Measurements from ENCODE around the gene HLA-DPA1. TPM values are rescaled to one million over a fixed set of nuclear protein-coding genes. Genes with fewer than 3 reads are reported as not detected.

HLA-DPA1 gene
- total and polyA plus RNA-seq, 7 donors: 10.7 to 52.6 (median 13.8) TPM

DNA sequence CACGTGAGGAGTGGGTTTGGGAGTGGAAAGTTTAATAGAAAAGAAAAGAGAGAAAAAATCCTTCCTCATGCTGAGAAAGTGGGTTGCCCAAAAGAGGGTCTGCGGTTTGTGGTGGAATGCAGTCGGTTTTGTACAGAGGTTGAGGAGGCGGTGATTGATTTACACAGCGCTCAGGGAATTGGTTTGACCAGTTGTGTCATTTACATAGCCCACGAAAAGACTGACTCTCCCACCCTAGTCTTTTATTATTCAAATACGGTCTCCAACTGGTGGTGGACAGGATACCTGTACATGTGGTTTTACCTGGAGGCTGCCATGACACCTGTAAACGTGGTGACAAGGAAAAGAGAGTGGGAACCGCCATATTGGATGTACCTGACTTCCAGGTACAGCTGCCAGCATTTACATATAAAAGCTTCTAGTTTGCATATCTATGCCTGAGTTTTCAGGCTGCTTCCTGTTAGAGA lies 44.4 kb upstream of the HLA-DPA1 start:
- DNase-seq (no peak), ATAC-seq (no peak)
- Histone ChIP-seq H3K4me3 (no peak overlapping the region), H3K4me1 (no peaks in the 10 kb centered on the region), H3K27me3 (ENCODE audit: insufficient read depth in 3 of 3, low read length in 2 of 3) (peaks cover 0 to 51% (median 8%) of the 10 kb centered on the region in 3 donors), H3K36me3 (ENCODE audit: insufficient read depth in 1 of 2, low read depth in 1 of 2) (no peaks in the 10 kb centered on the region), H3K9me3 (no peaks in the 10 kb centered on the region), H3K27ac (no peak overlapping the region)
- WGBS, 3 donors: 8 to 10% (median 10%) methylated on average over 9 of the region's 9 CpGs
- TF ChIP-seq, protein P1, sequence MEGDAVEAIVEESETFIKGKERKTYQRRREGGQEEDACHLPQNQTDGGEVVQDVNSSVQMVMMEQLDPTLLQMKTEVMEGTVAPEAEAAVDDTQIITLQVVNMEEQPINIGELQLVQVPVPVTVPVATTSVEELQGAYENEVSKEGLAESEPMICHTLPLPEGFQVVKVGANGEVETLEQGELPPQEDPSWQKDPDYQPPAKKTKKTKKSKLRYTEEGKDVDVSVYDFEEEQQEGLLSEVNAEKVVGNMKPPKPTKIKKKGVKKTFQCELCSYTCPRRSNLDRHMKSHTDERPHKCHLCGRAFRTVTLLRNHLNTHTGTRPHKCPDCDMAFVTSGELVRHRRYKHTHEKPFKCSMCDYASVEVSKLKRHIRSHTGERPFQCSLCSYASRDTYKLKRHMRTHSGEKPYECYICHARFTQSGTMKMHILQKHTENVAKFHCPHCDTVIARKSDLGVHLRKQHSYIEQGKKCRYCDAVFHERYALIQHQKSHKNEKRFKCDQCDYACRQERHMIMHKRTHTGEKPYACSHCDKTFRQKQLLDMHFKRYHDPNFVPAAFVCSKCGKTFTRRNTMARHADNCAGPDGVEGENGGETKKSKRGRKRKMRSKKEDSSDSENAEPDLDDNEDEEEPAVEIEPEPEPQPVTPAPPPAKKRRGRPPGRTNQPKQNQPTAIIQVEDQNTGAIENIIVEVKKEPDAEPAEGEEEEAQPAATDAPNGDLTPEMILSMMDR (IDR thresholded peaks at IDR 0.05): no peak
- intact Hi-C loops (cut with DNase I): loop anchor here (1.0 to 5.0 kb wide), 2 partner anchors 129 to 130 kb away; no protein-coding TSS in a partner anchor

DNA sequence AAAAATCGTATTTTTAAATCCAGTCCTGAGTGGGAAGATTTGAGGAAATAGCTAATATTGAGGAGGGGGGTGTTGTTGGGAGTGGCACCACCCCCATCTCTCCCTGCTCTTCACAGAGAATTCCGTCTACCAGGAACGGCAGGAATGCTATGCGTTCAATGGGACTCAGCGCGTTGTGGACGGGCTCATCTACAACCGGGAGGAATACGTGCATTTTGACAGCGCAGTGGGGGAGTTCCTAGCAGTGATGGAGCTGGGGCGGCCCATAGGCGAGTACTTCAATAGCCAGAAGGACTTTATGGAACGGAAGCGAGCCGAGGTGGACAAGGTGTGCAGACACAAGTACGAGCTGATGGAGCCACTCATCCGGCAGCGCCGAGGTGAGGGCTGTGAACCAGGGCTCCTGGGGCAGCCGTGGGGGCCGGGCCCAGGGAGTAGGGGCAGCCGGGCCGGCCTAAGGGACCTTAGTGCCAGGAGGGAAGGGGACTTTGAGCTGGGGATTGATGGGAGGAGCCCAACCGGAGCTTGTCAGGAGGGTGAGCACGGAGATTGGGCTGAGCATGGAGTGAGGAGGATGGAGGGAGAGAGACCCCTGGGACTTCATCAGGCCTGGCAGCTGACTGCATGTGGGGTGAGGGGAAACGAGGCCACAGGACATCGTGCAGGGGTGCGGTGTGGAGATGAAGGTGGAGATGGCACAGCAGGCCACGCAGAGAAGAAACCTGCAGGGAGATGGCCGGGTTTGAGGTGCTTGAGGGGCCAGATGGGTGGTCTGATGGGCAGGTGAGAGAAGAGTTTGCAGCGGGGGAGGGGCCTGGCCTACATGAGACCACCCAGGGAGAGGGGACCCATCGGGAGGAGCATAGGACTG lies 43.6 kb upstream of the HLA-DPA1 start:
- Histone ChIP-seq H3K4me3 (no peak overlapping the region), H3K4me1 (no peaks in the 10 kb centered on the region), H3K27me3 (ENCODE audit: insufficient read depth in 3 of 3, low read length in 2 of 3) (peaks cover 0 to 58% (median 8%) of the 10 kb centered on the region in 3 donors), H3K9me3 (no peaks in the 10 kb centered on the region), H3K27ac (no peak overlapping the region), H3K36me3 (ENCODE audit: insufficient read depth in 1 of 2, low read depth in 1 of 2) (no peaks in the 10 kb centered on the region)
- intact Hi-C loops (cut with DNase I): loop anchor here in 1 of 2 donors (5.0 kb wide), 1 partner anchor 130 kb away; no protein-coding TSS in a partner anchor
- TF ChIP-seq, protein P1 (IDR thresholded peaks at IDR 0.05): no peak
- 2 to 4% (median 3%) methylated on average over 32 of the region's 32 CpGs for WGBS, 3 donors
- ATAC-seq (peak in 1 of 4 donors; percentile 16), DNase-seq (no peak)

DNA sequence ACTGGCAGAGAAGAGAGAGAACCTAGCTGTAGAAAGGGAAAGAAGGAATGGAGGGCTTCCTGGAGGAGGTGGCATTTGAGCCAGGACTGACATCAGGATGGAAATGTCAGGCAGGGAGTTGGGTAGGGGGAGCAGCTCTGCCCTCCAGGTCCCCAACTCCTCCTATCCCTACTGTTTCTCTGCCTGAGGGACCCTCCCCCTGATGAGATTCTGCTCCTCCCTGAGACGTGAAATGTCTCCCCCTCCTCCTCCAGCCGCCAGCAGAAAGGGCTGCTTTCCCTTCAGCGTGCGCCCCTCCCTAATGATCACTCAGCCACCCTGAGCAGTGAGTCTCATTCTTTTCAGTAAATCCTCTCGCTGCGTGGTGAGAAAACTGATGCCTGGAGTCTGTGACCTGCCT lies 43.0 kb upstream of the HLA-DPA1 start:
- intact Hi-C loops (cut with DNase I): loop anchor here in 1 of 2 donors (5.0 kb wide), 1 partner anchor 131 kb away; no protein-coding TSS in a partner anchor
- 2% methylated on average over 6 of the region's 6 CpGs for WGBS, 3 donors

DNA sequence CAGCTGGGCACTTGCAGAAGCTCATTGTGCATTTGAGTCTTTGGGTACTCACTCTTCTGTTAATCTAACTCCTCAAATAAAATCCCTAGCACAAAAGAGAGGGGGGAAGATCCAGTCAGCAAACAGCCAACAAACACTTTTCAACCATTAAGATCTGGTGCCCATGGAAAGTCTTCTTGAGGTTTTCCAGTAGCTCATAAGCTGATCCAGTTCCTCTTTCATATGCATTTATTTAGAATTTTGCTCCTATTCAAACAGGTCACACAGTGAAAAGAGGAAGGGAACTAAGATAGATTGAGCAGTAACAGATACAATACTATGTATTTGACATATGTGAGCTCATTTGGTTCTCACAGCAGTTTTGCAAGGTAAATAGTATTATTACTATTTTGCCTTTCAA lies 41.0 kb upstream of the HLA-DPA1 start:
- H3K27ac ChIP-seq: no peak overlapping the region
- TF ChIP-seq, protein P1 (IDR thresholded peaks at IDR 0.05): no peak
- H3K4me3 ChIP-seq: no peak overlapping the region
- intact Hi-C loops (cut with DNase I): no loop called here
- ATAC-seq (no peak), DNase-seq (no peak)
- H3K36me3 ChIP-seq (ENCODE audit: insufficient read depth in 1 of 2, low read depth in 1 of 2): no peaks in the 10 kb centered on the region
- H3K9me3 ChIP-seq: no peaks in the 10 kb centered on the region
- peaks cover 0 to 84% (median 8%) of the 10 kb centered on the region in 3 donors for H3K27me3 ChIP-seq (ENCODE audit: insufficient read depth in 3 of 3, low read length in 2 of 3)
- no peaks in the 10 kb centered on the region for H3K4me1 ChIP-seq

More for the DNA sequence above, 43.0 kb upstream of the HLA-DPA1 start:
- Histone ChIP-seq H3K27ac (no peak overlapping the region), H3K36me3 (ENCODE audit: insufficient read depth in 1 of 2, low read depth in 1 of 2) (no peaks in the 10 kb centered on the region), H3K4me3 (no peak overlapping the region), H3K9me3 (no peaks in the 10 kb centered on the region), H3K4me1 (no peaks in the 10 kb centered on the region), H3K27me3 (ENCODE audit: insufficient read depth in 3 of 3, low read length in 2 of 3) (peaks cover 0 to 65% (median 8%) of the 10 kb centered on the region in 3 donors)
- TF ChIP-seq, protein P1 (IDR thresholded peaks at IDR 0.05): no peak
- DNase-seq: no peak
- ATAC-seq: no peak
